GM18508 (cell line): ENCODE data around the gene HBQ1.
"Not testable (repeated sequence)": the region's sequence is repeated elsewhere in the genome, so short reads cannot be mapped to it uniquely, and the experiment has no call there.

ENCODE experiments used
- ATAC-seq: cut with Tn5 transposase; IDR thresholded peaks from one replicate; pipeline ENCODE4 v1.9.1; 2021; ENCODE audit warnings: moderate number of reproducible peaks; ENCODE audit not compliant: insufficient read depth, unreplicated experiment

HBQ1 gene

DNA sequence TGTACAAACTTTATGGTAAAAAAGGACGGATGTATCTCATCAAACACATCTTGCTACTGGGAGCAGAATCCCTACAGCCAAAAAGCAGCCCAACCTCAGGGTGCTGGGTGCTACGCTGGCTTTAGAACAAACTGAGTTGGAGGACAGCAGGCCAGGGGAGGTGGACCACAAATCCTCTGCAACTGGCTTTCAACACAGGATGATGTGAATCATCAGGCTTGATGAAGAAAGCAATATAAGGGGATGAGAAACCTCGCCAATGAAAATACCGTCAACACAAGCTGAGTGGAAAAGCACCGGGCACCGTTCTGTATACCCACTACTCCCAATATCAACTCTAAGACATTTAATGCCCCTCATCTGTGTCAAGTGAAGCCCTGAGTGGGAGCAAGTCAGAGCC, 14.3 kb downstream of the HBQ1 start:
- ATAC-seq: no peak

DNA sequence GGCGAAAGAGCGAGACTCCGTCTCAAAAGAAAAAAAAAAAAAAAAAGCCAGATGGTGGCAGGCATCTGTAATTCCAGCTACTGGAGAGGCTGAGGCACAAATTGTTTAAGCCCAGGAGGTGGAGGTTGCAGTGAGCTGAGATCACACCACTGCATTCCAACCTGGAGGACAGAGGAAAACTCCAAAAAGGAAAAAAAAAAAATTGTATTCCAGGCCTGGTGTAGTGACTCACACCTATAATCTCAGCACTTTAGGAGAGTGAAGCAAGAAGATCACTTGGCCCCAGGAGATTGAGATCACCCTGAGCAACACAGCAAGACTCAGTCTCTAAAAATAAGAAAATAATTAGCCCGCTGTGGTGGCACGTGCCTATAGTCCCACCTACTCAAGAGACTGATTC, 20.1 kb downstream of the HBQ1 start:
- ATAC-seq: no peak

DNA sequence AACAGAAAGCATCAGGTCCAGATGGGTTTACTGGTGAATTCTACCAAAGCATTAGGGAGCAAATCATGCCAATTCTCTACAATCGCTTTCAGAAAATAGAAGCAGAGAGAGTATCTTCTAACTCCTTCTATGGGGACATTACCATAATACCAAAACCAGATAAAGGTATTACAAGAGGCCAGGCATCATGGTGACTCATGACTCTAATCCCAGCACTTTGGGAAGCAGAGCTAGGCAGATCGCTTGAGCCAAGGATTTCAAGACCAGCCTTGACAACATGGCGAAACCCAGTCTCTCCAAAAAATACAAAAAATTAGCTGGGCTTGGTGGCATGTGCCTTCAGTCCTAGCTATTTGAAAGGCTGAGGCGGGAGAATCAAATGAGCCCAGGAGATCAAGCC, 23.0 kb downstream of the HBQ1 start:
- ATAC-seq: no peak

DNA sequence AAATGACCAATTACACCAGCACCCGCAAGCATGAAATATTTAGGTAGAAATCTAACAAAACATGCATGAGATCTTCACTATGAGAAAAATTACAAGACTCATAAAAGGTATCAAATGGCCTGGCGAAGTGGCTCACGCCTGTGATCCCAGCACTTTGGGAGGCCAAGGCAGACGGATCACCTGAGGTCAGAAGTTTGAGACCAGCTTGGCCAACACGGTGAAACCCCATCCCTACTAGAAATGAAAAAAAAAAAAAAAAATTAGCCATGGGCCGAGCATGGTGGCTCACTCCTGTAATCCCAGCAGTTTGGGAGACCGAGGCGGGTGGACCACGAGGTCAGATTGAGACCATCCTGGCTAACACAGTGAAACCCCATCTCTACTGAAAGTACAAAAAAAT, 23.8 kb downstream of the HBQ1 start:
- not testable (repeated sequence) for ATAC-seq

DNA sequence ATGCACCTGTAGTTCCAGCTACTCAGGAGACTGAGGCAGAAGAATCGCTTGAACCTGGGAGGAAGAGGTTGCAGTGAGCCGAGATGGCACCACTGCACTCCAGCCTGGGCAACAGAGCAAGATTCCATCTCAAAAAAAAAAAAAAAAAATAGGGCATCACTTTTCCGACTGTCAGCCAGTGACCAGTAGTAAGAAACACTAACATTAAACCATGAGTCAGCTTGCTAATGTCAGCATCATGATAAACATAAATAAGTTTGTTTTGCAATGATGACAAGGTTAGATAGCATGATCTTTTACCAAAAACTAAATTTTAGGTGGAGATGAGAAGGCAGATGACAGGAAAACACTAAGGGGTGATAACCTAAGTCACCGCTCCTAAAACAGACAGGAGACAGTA, 29.1 kb downstream of the HBQ1 start:
- not testable (repeated sequence) for ATAC-seq

DNA sequence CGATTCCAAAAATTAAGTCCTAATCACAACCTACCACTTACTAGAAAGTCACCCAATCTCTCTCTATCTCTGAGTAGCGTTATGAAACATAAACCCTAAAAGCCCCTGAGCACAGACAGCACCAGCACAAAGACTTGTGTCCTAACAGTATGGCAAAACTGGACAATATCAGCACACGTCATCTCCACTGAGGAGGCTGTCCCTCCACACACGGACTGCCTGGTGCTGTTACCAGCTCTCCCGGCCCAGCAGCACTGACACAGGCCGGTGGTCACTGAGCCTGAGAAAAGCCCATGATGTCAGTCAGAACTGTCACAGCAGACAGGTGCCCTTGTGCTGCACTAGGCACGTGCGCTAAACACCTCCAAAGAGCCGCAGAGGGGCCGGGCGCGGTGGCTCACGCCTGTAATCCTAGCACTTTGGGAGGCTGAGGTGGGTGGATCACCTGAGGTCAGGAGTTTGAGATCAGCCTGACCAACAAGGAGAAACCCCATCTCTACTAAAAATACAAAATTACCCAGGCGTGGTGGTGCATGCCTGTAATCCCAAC, 31.4 kb downstream of the HBQ1 start:
- ATAC-seq: not testable (repeated sequence)

DNA sequence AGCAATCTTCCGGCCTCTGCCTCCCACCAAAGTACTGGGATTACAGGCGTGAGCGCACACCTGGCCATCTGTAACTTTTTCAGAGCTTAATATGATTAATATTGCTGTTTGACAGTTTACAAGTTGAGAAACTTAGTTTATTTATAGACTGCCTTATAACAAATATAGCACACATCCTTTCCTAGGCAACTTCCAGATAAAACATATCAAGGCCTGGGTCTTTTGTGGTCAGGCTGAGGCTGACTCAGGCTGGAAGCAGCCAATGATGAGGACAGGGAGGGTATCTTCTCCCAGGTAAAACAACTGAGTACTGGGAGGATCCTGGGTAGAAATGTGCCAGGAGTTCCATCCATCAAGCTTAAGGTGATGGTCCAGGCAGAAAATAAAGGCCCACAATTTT, 32.7 kb downstream of the HBQ1 start:
- ATAC-seq: no peak

DNA sequence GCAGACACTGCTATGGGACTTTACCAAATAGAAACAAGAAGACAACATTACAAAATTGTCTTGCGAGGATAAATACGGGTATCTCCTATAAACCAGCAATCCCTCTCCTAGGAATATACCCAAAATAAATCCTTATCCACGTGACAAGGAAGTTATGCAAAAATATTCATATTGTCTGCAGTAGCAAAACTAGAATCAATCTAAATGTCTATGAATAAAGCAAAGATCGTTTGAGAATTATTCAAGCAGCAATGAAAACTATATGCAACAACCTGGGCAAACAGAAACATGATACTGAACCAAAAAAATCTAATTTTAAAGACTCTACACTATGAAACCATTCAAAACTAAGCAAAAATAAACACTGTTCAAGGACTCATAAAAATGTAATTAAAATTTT, 39.8 kb downstream of the HBQ1 start:
- no peak for ATAC-seq

DNA sequence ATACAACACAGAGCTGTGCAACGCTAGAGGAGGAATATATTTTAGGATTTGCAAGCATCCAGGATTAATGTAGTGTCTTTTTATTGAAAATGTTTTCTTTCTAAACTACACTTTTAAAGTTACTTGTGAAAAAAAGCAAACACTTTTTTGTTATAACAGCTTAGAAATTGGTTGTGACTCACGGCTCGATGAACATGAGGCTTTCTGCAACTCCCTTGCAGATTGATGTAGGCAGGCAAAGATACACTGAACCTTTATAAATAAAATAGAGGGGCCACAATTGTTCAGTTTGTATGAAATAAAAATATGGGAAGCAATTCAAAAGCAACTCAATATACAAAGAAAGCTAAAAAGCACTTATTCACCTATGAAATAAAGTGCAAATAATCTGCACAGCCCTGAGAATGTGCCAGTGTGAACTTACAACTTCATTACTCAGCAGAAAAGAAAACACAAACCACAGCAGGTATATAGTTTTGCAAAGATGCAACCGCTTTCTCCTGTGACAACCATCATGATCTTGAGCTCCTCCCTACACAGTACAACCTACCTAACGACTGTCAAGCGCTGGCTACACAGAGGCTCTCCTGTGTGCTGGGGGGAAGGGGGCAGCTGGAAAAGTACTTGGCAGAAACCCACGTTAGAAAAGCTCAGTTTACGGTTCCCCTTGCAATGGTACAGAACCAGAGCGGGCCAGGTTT, 48.0 kb downstream of the HBQ1 start:
- ATAC-seq: no peak

DNA sequence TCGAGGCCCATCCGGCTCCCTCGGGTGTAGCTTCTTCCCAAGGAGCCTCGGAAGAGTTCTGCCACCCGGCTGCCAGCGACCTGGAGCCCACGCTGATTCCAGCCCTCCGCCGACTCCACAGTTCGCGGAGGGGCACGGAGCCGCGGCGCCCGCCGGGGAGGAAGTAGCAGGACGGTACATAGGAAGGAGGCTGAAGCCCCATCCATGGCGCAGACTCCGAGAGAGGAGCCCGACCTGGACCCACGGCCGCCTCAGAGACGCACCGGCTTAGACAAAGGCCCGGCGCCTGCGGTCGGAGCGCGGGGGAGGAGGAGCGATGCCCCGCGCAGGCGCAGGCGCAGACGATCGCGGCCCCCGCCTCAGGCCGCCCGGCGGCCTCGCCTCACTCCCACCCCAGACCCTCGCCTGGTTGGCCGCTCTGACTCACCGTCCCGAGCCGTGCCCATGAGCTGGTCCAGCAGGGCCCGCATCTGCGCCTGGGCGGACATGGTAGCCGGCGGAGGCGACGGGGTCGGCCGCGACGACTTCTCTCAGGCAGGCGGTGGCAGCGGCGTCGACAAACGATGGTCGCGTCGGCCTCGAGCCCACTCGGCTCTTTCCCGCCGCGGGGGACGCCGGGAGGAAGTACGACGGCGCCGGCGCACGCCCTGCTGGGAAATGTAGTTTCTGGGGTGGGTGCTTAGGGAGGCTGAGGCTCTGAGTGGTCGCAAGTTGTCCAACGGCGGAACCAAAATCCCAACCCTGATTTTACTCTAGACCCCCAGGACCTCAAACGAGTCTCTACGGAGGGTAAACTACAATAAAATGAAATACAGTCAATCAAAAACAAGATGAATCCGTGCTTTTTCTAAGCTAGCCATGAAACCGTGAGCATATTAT, 48.8 kb downstream of the HBQ1 start, which contains the start of gene LUC7L:
Gene LUC7L, minus strand, starts transcription at position 598 of the 879 bp plus-strand sequence. Its CDS starts 110 bp downstream, at position 488.
- ATAC-seq: no peak

DNA sequence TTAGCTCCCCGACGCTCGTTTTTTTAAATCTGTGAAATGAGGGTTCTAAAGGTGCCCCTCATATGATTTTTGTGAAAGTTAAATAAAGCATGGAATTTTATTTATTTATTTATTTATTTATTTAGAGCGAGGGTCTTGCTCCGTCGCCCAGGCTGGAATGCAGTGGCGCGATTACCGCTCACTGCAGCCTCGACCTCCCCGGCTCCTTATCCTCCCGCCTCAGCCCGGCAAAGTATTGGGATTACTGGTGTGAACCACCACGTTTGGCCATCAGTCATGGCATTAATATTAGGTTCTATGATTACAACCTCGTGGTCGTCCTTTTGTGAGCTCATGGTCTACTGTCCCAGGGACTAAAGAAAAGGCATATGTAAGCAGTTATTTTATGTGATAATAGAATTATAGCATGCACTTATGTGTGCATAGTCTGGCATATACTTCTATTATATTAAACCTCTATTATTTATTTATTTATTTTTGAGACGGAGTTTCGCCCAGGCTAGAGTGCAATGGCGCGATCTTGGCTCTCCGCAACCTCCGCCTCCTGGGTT, 49.5 kb downstream of the HBQ1 start:
- no peak for ATAC-seq

DNA sequence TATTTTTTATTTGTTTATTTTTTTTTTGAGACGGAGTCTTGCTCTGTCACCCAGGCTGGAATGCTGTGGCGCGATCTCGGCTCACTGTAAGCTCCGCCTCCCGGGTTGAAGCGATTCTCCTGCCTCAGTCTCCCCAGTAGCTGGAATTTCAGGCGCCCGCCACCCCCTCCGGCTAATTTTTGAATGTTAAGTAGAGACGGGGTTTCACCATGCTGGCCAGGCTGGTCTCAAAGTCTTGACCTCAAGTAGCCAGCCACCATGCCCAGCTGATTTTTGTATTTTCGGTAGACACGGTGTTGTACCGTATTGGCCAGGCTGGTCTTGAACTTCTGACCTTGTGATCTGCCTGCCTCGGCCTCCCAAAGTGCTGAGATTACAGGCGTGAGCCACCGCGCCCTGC, 50.1 kb downstream of the HBQ1 start:
- ATAC-seq: not testable (repeated sequence)
